K562 (cell line): ENCODE data around the gene STEAP3. TPM values are rescaled to one million over a fixed set of nuclear protein-coding genes. Genes with fewer than 3 reads are reported as not detected.

Experiments used
- ATAC-seq: fragments of 200-7000 bp; cut with Tn5 transposase; 3 replicates; pipeline ENCODE4 v1.9.1; 2020; ENCODE audit warnings: moderate library complexity
- BruUV-seq: library from RNA; stranded (reverse); fragments of 400-500 nt; replicated peaks from 2 replicates; lab custom pipeline; 2021; lab: Mats Ljungman, UMichigan
- CTCF ChIA-PET: fragments of 300-600 bp; formaldehyde crosslinking; extraction: SDS; loops from one replicate; lab custom pipeline; 2021; ENCODE audit warnings: low intra/inter-chr PET ratio; lab: Yijun Ruan, JAX
- POLR2A ChIA-PET: fragments of 300-600, 350-650 bp; sonication (Branson Sonifier 250); formaldehyde crosslinking; extraction: SDS; loops from one replicate; lab custom pipeline; 2021; ENCODE audit warnings: antibody characterized with exemption, inconsistent platforms; lab: Yijun Ruan, JAX
- DNase-seq, 4 experiments: peaks; one replicate each; pipeline versions ENCODE4 v3.0.0 to v3.0.0-alpha.2; 2011 to 2018; ENCODE audit warnings: low spot score in 3 of 4, mixed read lengths in 3 of 4; ENCODE audit errors: extremely low read depth in 1 of 4
- FAIRE-seq: peaks from 2 replicates; lab custom pipeline; 2011; peaks lifted over from hg19 to GRCh38; lab: Jason Lieb, UNC
- H2AFZ ChIP-seq: 2 replicates; pipeline ENCODE4 v1.6.0; 2011; ENCODE audit warnings: low read depth, low read length, control low read depth, inconsistent platforms
- H3K27ac ChIP-seq: fragments of 200-600 bp; 3 replicates; pipeline ENCODE4 v1.8.0; 2011; ENCODE audit warnings: low read depth, mild to moderate bottlenecking, control low read depth, inconsistent platforms, low read length, moderate library complexity, mixed read lengths; ENCODE audit errors: extremely low read depth
- H3K27me3 ChIP-seq, 2 experiments: fragments of 300-600 bp in 1 of 2; 2 replicates in 1 of 2; 3 replicates in 1 of 2; pipeline versions ENCODE4 v1.6.0 to v1.8.0; 2011; ENCODE audit warnings: inconsistent platforms in 2 of 2, low read length in 2 of 2, mild to moderate bottlenecking in 1 of 2, mixed read lengths in 1 of 2, moderate library complexity in 1 of 2; ENCODE audit not compliant: control insufficient read depth in 2 of 2, insufficient read depth in 2 of 2
- H3K36me3 ChIP-seq: fragments of 300-600 bp; 3 replicates; pipeline ENCODE4 v1.8.0; 2011; ENCODE audit warnings: mild to moderate bottlenecking, low read length, inconsistent platforms; ENCODE audit not compliant: control insufficient read depth, insufficient read depth
- H3K4me1 ChIP-seq, 2 experiments: fragments of 200-600 bp in 1 of 2; replicated peaks in 1 of 2; 2 replicates in 1 of 2; 3 replicates in 1 of 2; pipeline versions ENCODE4 v1.5.1 to v1.8.0; 2011; ENCODE audit warnings: inconsistent platforms in 2 of 2, low read length in 2 of 2, mild to moderate bottlenecking in 1 of 2, mixed read lengths in 1 of 2, moderate library complexity in 1 of 2; ENCODE audit not compliant: control insufficient read depth in 2 of 2, insufficient read depth in 2 of 2
- H3K4me2 ChIP-seq: 2 replicates; pipeline ENCODE4 v1.6.1; 2011; ENCODE audit warnings: low read length, control low read depth, inconsistent platforms, mixed read lengths; ENCODE audit not compliant: insufficient read depth
- H3K4me3 ChIP-seq: fragments of 200-600 bp; sonication (generic), shearing (Covaris generic); 2 replicates; pipeline ENCODE4 v1.5.1; 2016; ENCODE audit warnings: control low read depth, inconsistent platforms
- H3K79me2 ChIP-seq: fragments of 200-600 bp; 3 replicates; pipeline ENCODE4 v1.8.0; 2011; ENCODE audit warnings: low read length, inconsistent platforms; ENCODE audit not compliant: control insufficient read depth, insufficient read depth
- H3K9ac ChIP-seq, 2 experiments: 2 replicates each; pipeline versions ENCODE4 v1.6.0 to v1.6.1; 2011; ENCODE audit warnings: low read depth in 2 of 2, low read length in 2 of 2, control low read depth in 1 of 2, inconsistent platforms in 1 of 2, mild to moderate bottlenecking in 1 of 2, mixed read lengths in 1 of 2; ENCODE audit not compliant: insufficient read depth in 1 of 2
- H3K9me1 ChIP-seq: one replicate; pipeline ENCODE4 v1.6.0; 2011; ENCODE audit warnings: inconsistent platforms, mild to moderate bottlenecking, low read length, moderate library complexity; ENCODE audit not compliant: control insufficient read depth, insufficient read depth
- H3K9me3 ChIP-seq: replicated peaks from 2 replicates; pipeline ENCODE4 v1.5.1; 2011; ENCODE audit warnings: low read depth, low read length, inconsistent platforms; ENCODE audit not compliant: control insufficient read depth, insufficient read depth
- H4K20me1 ChIP-seq: replicated peaks from 2 replicates; pipeline ENCODE4 v1.6.1; 2011; ENCODE audit warnings: low read length, inconsistent platforms, mixed read lengths; ENCODE audit not compliant: control insufficient read depth, insufficient read depth
- DACH1 ChIP-seq: fragments of 450-650 bp; IDR thresholded peaks from 2 replicates; pipeline ENCODE4 v1.6.1; 2018; ENCODE audit not compliant: partially characterized antibody
- ERF ChIP-seq: fragments of 450-650 bp; formaldehyde crosslinking; IDR thresholded peaks from 2 replicates; pipeline ENCODE4 v1.4.0; 2020; ENCODE audit warnings: mild to moderate bottlenecking, mixed read lengths
- FOSL1 ChIP-seq: fragments of 200-800 bp; sonication (Bioruptor generic); conservative IDR thresholded peaks from 2 replicates; pipeline ENCODE4 v1.6.1; 2016; ENCODE audit warnings: missing genetic modification characterization, missing compliant biosample characterization
- KLF13 ChIP-seq: fragments of 450-650 bp; IDR thresholded peaks from 2 replicates; pipeline ENCODE4 v1.6.1; 2016; ENCODE audit warnings: missing genetic modification characterization, low read depth, mild to moderate bottlenecking, missing compliant biosample characterization, moderate library complexity, borderline replicate concordance
- RBM15 ChIP-seq: fragments of 200-400 bp; formaldehyde crosslinking; IDR thresholded peaks from 2 replicates; pipeline ENCODE4 v1.6.1; 2018; ENCODE audit warnings: mild to moderate bottlenecking, low read length, moderate library complexity; ENCODE audit not compliant: insufficient read depth
- SETDB1 ChIP-seq: IDR thresholded peaks from one replicate; pipeline ENCODE4 v1.6.1; 2012; ENCODE audit warnings: low read length, control low read depth, inconsistent platforms
- ZNF197 ChIP-seq: fragments of 200-800 bp; sonication (Bioruptor generic); IDR thresholded peaks from 2 replicates; pipeline ENCODE4 v1.6.1; 2016; ENCODE audit warnings: low read depth, missing genetic modification characterization, missing compliant biosample characterization
- ZNF507 ChIP-seq: conservative IDR thresholded peaks from 2 replicates; pipeline ENCODE4 v1.6.1; 2017; ENCODE audit warnings: missing genetic modification characterization, missing compliant biosample characterization
- WGBS: fragments of 100-300 bp; shearing (Covaris generic); methylation state at CpG from one replicate; pipeline ENCODE4 v1.1.6; 2016; ENCODE audit warnings: low coverage, mixed read lengths; ENCODE audit not compliant: insufficient coverage; ENCODE audit errors: missing lambda C conversion rate; 5-methylcytosine and 5-hydroxymethylcytosine counted together
- in situ Hi-C: fragments of 300-500 bp; cut with MboI; formaldehyde crosslinking; loops from 4 replicates; pipeline ENCODE4 v1.15.0; 2018; ENCODE audit warnings: inconsistent platforms, mixed read lengths
- intact Hi-C: fragments of 100-400 bp; cut with micrococcal nuclease; formaldehyde crosslinking; loops from 2 replicates; pipeline ENCODE4 v1.14.2; 2022
- polyA plus RNA-seq, 8 experiments: library from polyadenylated mRNA; depleted of rRNA in 4 of 8; stranded (reverse) in 5 of 8; unstranded in 3 of 8; fragments of >200 nt; fragmentation: Nextera tagmentation in 2 of 8; fragmentation: Illumina TruSeq in 1 of 8; extraction: Ambion mirVana in 2 of 8; extraction: Trizol in 1 of 8; gene quantifications; 2 replicates each; pipeline versions ENCODE4 v1.2.1 to v1.2.3, GENCODE V29; 2011 to 2014; ENCODE audit warnings: inconsistent platforms in 1 of 8, missing spikeins in 1 of 8
- total RNA-seq, 7 experiments: library from RNA; depleted of rRNA in 6 of 7; stranded (reverse); fragments of >200 nt in 6 of 7; fragmentation: Illumina TruSeq in 2 of 7; extraction: Trizol in 2 of 7; gene quantifications; 2 replicates each; pipeline versions ENCODE4 v1.2.1 to v1.2.3, GENCODE V29; 2011 to 2021; ENCODE audit warnings: low replicate concordance in 1 of 7
- TF ChIP-seq, protein P1 (sequence below): IDR thresholded peaks from 3 replicates; pipeline ENCODE4 v1.6.1; 2011; ENCODE audit warnings: borderline replicate concordance, mild to moderate bottlenecking; ENCODE audit not compliant: insufficient read length, insufficient read depth

STEAP3 gene
- total and polyA plus RNA-seq, 9 of the 15 experiments (the other 6 are each of a cell fraction or from before 2014, with no cell fraction given): 1.8 to 31.6 (median 9.0) TPM

DNA sequence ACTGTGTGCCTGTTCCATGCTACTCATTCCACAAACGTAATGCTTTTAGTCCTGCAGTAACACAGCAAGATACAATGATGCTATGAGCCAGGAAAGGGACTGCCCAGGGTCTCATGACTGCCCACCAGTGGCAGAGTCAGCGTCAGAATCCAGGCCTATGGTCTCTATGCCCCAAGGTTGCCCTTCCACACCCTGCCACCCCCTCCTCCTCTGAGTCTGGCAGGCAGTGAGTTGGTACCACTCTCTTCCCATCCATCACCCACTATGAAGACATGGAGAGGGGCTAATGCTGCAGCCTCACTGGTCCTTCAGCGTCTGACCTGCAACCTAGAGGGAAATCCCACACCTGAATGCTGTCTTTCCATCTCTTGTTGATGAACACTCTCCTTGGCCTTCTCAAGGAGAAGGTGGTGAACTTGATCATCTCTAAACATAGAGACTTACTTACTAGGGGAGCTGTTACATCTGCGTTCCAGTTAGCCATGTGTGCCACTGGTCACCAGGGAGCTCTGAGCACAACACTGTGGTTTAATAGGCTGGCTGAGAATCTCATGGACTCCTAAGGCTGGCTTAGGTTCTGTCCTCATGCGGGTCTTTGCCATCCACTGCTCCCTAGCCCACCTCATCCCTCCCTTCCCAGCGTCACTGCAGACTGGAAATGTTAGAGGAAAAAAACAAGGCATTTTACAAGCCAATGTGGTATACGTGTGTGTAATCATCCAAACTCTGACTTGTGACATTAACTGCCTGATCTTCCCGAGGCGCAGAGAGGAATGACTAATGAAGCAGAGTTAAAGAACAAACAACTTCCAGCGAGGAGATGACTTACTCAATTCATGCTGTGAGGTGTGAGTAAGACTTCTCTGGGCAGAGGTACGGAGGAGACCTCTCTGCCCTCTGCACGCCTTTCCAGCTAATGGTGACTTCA is 28.8 kb downstream of the STEAP3 start:
- in situ Hi-C loops (no loop called here), intact Hi-C loops (no loop called here)
- Histone ChIP-seq H3K9me3 (no peaks in the 10 kb centered on the region), H3K9ac (no peak overlapping the region)
- TF ChIP-seq FOSL1 (tag): peak; percentile 40; the same call in 1 of the 2 replicates
- TF ChIP-seq ERF: no peak
- TF ChIP-seq, all 486 proteins: peak for 1
- WGBS: 75% methylated on average over 12 of the region's 12 CpGs
- peaks cover 85% of the 10 kb centered on the region for H3K36me3 ChIP-seq
- H4K20me1 ChIP-seq: no peaks in the 10 kb centered on the region; the same call in 1 of the 2 replicates
- H3K27ac ChIP-seq: no peak overlapping the region
- peaks cover 0 to 5% of the 10 kb centered on the region in 2 experiments; a peak in 1 of 5 replicates for H3K4me1 ChIP-seq
- no peak overlapping the region for H3K4me2 ChIP-seq
- POLR2A ChIA-PET: interaction anchor here (0.6 to 0.8 kb wide), 3 partner anchors 9 to 176 kb away, joined by 3 read pairs; no protein-coding TSS in a partner anchor
- H2AFZ ChIP-seq: no peak overlapping the region
- no peak overlapping the region for H3K4me3 ChIP-seq
- no peak for FAIRE-seq
- DNase-seq: no peak
- no peaks in the 10 kb centered on the region for H3K27me3 ChIP-seq
- CTCF ChIA-PET: no interaction called here
- no TSS peak for BruUV-seq
- ATAC-seq: no peak
- no peaks in the 10 kb centered on the region for H3K79me2 ChIP-seq
- no peaks in the 10 kb centered on the region for H3K9me1 ChIP-seq

DNA sequence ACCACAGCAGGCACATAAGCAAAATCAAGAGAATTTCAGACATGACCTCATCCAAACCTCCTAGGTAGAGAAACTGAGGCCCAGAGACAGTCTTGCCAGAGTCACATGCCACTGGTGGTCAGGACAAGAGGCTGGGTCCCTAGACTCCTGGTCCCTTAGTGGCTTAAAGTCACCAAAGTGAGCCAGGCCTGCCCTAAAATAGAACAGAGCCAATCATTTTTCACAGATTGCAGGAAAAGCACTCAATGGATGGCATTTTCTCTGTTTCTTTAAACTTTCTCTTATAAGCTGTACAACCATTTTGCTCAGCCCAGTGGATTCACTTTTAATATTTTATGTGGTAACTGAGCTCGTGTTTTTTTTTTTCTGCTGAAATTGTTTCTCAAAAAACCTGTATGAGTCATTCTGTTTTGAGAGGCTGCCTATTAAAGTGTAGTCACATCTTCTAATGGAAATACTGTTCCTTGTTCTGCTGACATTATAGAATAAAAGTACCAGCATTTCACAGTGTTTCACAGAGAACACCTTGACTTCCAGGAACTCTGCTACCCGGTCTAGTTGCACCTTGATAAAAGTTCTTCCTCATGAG is 29.6 kb downstream of the STEAP3 start:
- H3K36me3 ChIP-seq: peaks cover 84% of the 10 kb centered on the region
- H3K4me2 ChIP-seq: no peak overlapping the region
- H3K27me3 ChIP-seq: no peaks in the 10 kb centered on the region
- BruUV-seq: no TSS peak
- TF ChIP-seq, protein P1, sequence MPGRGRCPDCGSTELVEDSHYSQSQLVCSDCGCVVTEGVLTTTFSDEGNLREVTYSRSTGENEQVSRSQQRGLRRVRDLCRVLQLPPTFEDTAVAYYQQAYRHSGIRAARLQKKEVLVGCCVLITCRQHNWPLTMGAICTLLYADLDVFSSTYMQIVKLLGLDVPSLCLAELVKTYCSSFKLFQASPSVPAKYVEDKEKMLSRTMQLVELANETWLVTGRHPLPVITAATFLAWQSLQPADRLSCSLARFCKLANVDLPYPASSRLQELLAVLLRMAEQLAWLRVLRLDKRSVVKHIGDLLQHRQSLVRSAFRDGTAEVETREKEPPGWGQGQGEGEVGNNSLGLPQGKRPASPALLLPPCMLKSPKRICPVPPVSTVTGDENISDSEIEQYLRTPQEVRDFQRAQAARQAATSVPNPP: no peak
- TF ChIP-seq KLF13 (tag) (no peak), DACH1 (no peak), SETDB1 (no peak), ZNF507 (tag) (no peak), RBM15 (no peak), ZNF197 (CRISPR knock-in tag) (no peak)
- H3K9me3 ChIP-seq: no peaks in the 10 kb centered on the region
- no peaks in the 10 kb centered on the region for H3K9me1 ChIP-seq
- no peak overlapping the region for H3K4me3 ChIP-seq
- ATAC-seq (no peak), FAIRE-seq (peak; percentile 60), DNase-seq (no peak)
- POLR2A ChIA-PET: interaction anchor here (0.7 to 0.8 kb wide), 3 partner anchors 9 to 176 kb away, joined by 3 read pairs; no protein-coding TSS in a partner anchor
- no peak overlapping the region for H3K27ac ChIP-seq
- WGBS: 60% methylated on average over 2 of the region's 2 CpGs
- intact Hi-C loops: no loop called here
- no peaks in the 10 kb centered on the region for H3K4me1 ChIP-seq
- CTCF ChIA-PET: no interaction called here
- H4K20me1 ChIP-seq: no peaks in the 10 kb centered on the region; the same call in 1 of the 2 replicates
- no peaks in the 10 kb centered on the region for H3K79me2 ChIP-seq
- no peak overlapping the region for H3K9ac ChIP-seq
- in situ Hi-C loops: no loop called here
- H2AFZ ChIP-seq: no peak overlapping the region
